Activated naive CD8-positive, alpha-beta T cell treated with anti-CD3 and anti-CD28 coated beads, Interleukin-2, amount 50 U/mL, for 24 hours (primary cell): ENCODE measurements around the gene ULBP3.
A peak's percentile ranks its signal among the peaks of the same experiment; 100 is the strongest.
"Not testable (repeated sequence)": the region's sequence is repeated elsewhere in the genome, so short reads cannot be mapped to it uniquely, and the experiment has no call there.

Experiments used
- ATAC-seq: fragments of 150-1000 bp; cut with Tn5 transposase; one replicate; pipeline ENCODE4 v1.10.0; 2021
- DNase-seq: peaks from one replicate; pipeline ENCODE4 v3.0.0; 2021
- H3K27ac Mint-ChIP-seq: one replicate; pipeline ENCODE4 v1.8.0; 2021; ENCODE audit warnings: mild to moderate bottlenecking, mixed read lengths
- H3K27me3 Mint-ChIP-seq: one replicate; pipeline ENCODE4 v1.8.0; 2021; ENCODE audit warnings: mixed read lengths
- H3K36me3 Mint-ChIP-seq: one replicate; pipeline ENCODE4 v1.8.0; 2021; ENCODE audit warnings: low read depth, mixed read lengths
- H3K4me1 Mint-ChIP-seq: one replicate; pipeline ENCODE4 v1.8.0; 2021; ENCODE audit warnings: mixed read lengths
- H3K4me3 Mint-ChIP-seq: one replicate; pipeline ENCODE4 v1.8.0; 2021; ENCODE audit warnings: mild to moderate bottlenecking, moderate library complexity, mixed read lengths
- H3K9me3 Mint-ChIP-seq: one replicate; pipeline ENCODE4 v1.8.0; 2021; ENCODE audit warnings: mixed read lengths

Gene ULBP3

DNA sequence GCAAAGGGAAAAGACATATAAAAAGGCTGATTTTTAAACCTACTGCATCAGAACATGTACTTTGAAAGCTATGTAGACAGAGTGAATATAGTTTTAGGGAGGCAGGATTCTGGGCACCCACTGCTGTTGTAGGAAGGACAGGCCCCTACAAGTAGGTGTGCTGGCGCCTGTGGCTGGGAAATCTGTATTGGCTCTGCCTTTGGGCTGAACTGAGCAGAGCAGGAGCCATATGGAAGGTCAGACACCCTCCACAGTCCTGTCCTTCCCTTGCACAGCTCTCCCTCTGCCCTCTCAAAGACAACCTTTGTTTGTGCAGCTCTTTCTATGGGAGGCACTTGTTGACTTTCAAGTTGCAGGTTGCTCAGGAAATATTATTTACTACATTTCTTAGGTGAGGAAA lies 18.4 kb upstream of the ULBP3 start:
- DNase-seq: no peak
- no peak overlapping the region for H3K4me3 Mint-ChIP-seq
- H3K4me1 Mint-ChIP-seq: no peaks in the 10 kb centered on the region
- no peaks in the 10 kb centered on the region for H3K36me3 Mint-ChIP-seq
- no peak for ATAC-seq
- H3K9me3 Mint-ChIP-seq: no peaks in the 10 kb centered on the region
- H3K27me3 Mint-ChIP-seq: peaks cover 21% of the 10 kb centered on the region
- no peak overlapping the region for H3K27ac Mint-ChIP-seq

DNA sequence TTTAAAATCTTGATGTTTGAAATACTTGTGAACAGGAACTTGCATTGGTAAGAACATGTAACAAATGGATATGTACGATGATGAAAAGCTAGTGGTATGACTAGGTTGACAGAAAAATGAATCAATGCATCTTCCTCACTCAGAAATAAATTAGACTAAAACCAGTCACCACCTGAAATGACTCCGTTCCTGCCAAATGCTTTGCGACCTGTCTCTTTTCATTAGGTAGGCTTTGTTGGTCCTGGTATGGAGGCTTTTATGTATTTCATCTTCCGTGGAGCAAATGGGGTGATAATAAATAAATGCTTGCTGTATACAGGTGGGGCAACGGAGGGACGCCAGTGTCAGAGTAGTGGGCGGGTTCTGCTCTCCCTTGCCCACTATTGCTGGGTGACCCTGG lies 17.1 kb upstream of the ULBP3 start:
- Mint-ChIP-seq H3K4me3 (no peak overlapping the region), H3K36me3 (no peaks in the 10 kb centered on the region), H3K27ac (no peak overlapping the region), H3K9me3 (no peaks in the 10 kb centered on the region), H3K27me3 (peaks cover 21% of the 10 kb centered on the region), H3K4me1 (no peaks in the 10 kb centered on the region)
- ATAC-seq: no peak
- no peak for DNase-seq

DNA sequence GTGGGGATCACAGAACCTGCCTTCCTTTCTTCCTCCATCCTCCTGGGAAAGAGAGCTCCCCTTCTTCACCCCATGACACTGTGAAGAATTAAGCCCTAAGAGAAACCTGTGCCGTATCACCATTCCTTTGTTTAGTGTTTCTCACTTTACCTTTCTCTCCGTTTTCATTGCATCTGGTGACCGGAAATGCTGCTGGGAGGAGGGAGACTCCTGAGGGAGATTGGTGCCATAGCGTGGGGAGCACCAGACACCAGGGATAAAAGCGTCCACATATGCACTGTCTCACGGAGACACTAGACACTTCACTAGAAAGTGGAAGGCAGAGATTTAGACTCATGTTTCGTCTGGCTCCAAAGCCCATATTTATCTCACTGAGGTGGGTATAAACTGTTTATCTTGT lies 15.5 kb upstream of the ULBP3 start:
- H3K9me3 Mint-ChIP-seq: no peaks in the 10 kb centered on the region
- ATAC-seq (no peak), DNase-seq (no peak)
- peaks cover 23% of the 10 kb centered on the region for H3K27me3 Mint-ChIP-seq
- no peaks in the 10 kb centered on the region for H3K36me3 Mint-ChIP-seq
- H3K4me1 Mint-ChIP-seq: peaks cover 6% of the 10 kb centered on the region
- no peak overlapping the region for H3K27ac Mint-ChIP-seq
- no peak overlapping the region for H3K4me3 Mint-ChIP-seq

DNA sequence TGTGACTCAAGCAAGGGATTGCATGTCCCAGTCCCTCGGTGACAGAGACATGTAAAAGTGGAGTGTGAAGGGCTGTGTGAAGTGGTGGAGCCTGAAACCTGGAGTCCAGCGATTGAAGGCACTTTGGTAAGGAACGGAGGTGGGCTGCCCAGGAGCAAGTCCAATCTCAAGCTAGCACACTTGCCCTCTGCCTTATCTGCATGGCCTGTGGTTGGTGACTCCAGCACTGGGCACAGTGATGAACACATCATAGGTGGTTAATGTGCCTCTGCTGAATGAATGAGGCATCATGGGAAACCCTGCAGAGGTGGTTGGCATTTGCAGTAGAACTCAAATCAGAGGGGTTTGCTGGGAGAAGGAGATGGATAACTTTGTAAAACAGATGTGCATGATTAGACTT lies 14.9 kb upstream of the ULBP3 start:
- H3K36me3 Mint-ChIP-seq: no peaks in the 10 kb centered on the region
- H3K4me3 Mint-ChIP-seq: no peak overlapping the region
- no peak overlapping the region for H3K27ac Mint-ChIP-seq
- H3K4me1 Mint-ChIP-seq: peaks cover 8% of the 10 kb centered on the region
- H3K9me3 Mint-ChIP-seq: no peaks in the 10 kb centered on the region
- H3K27me3 Mint-ChIP-seq: peaks cover 23% of the 10 kb centered on the region
- DNase-seq (no peak), ATAC-seq (no peak)

DNA sequence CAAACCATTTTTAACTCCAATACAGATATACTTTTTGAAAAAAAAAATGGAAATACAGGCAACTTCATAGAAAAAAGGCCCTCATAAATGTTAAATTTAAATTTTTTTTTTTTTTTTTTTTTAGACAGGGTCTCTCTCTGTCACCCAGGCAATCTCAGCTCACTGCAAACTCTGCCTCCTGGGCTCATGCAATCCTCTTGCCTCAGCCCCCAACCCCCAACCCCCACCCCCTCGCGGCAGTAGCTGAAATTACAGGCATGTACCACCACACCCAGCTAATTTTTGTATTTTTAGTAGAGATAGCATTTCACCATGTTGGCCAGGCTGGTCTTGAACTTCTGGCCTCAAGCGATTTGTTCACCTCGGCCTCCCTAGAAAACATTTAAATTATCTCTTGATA lies 12.8 kb upstream of the ULBP3 start:
- H3K36me3 Mint-ChIP-seq: no peaks in the 10 kb centered on the region
- no peak for ATAC-seq
- DNase-seq: no peak
- no peak overlapping the region for H3K4me3 Mint-ChIP-seq
- H3K4me1 Mint-ChIP-seq: peaks cover 11% of the 10 kb centered on the region
- H3K27me3 Mint-ChIP-seq: peaks cover 26% of the 10 kb centered on the region
- H3K9me3 Mint-ChIP-seq: no peaks in the 10 kb centered on the region
- H3K27ac Mint-ChIP-seq: no peak overlapping the region

DNA sequence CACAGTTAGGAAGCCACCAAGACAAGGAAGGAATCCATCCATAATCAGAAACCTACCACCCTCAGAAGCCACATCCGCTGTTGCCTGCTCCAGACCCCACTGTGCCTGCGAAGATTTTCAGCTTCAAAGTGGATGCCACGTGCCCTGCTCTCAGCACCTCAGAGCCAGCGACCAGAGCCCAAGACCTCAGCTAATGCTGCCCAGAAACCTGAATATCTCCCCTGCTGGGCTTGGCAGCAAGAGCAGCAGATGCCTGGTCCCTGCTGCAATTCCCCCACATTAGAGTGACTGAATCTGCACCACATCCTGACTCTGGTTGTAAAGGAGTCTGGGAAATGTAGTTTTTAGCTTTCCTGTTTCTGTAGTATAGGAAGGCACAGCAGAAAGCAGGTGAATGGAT lies 10.7 kb upstream of the ULBP3 start:
- DNase-seq (peak; percentile 10), ATAC-seq (peak; percentile 34)
- Mint-ChIP-seq H3K4me3 (no peak overlapping the region), H3K9me3 (no peaks in the 10 kb centered on the region), H3K4me1 (peaks cover 14% of the 10 kb centered on the region), H3K27me3 (peaks cover 31% of the 10 kb centered on the region), H3K36me3 (no peaks in the 10 kb centered on the region), H3K27ac (no peak overlapping the region)

DNA sequence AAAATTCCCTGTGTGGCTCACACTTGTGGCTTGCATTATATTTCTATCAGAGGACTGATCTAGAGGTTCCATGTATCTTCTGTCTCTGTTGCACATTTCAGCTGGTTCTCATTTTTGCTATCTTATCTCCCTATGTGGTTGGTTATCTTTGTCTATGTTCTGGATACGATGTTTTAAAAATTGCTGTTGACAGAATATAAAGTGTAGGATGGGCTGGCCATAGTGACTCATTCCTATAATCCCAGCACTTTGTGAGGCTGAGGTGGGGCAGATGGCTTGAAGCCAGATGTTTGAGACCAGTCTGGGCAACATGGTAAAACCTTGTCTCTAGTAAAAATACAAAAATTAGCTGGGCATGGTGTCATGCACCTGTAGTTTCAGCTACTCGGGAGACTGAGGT lies 9.9 kb upstream of the ULBP3 start:
- H3K4me3 Mint-ChIP-seq: no peak overlapping the region
- DNase-seq (no peak), ATAC-seq (no peak)
- peaks cover 14% of the 10 kb centered on the region for H3K4me1 Mint-ChIP-seq
- no peak overlapping the region for H3K27ac Mint-ChIP-seq
- H3K27me3 Mint-ChIP-seq: peaks cover 30% of the 10 kb centered on the region
- no peaks in the 10 kb centered on the region for H3K9me3 Mint-ChIP-seq
- H3K36me3 Mint-ChIP-seq: no peaks in the 10 kb centered on the region

DNA sequence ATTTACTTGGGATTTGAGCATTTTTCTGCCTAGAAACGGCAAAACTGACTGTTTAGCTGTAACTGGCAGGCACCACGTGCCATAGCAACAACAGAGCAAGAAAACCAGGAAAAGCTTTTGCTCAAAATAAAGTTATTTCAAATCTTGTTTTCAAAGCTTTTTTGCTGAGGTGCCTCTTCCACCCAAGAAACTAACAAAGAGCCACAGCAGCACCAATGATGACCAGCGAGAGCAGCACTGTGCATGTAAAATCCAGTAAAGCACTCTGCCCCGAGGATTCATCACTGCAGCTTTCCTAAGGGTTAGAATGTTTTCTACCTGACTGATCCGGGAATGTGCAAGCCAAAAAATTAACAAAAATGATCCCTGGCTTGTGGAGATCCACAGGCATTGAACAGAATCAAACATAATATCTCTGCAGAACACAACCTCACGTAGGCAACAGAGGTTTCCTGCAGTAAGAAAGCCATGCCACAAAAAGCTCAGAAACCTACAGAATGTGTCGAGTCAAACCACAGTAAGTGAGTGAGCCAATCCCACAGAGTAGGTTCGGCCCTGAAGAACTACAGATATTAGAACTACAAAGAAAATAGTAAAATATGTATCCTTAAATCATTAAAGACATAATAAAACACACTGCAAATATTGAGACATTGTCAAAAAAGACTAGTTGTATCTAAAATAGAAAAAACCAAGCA lies 7.4 kb upstream of the ULBP3 start:
- Mint-ChIP-seq H3K36me3 (no peaks in the 10 kb centered on the region), H3K27ac (no peak overlapping the region), H3K4me3 (no peak overlapping the region), H3K4me1 (peaks cover 14% of the 10 kb centered on the region), H3K9me3 (no peaks in the 10 kb centered on the region), H3K27me3 (peaks cover 32% of the 10 kb centered on the region)
- ATAC-seq (no peak), DNase-seq (no peak)

DNA sequence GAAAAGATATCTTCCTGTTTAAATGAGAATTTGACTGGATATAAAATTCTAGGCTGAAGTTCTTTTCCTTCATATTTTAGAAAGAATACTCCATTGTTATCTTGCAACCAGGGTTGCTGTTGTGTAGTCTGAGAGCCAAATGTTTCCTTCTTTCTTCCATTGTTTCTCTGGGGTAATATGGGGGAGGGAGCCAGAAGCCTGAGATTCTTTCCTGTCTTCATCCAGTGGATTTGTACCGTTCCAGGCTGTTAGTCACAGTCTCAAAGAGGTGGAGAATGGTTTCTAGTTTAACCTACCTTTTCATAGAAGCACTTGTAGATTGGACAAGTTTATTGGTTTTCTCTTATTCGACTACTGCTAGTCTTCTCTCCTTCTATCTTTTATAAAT lies 6.1 kb upstream of the ULBP3 start:
- Mint-ChIP-seq H3K4me1 (peaks cover 15% of the 10 kb centered on the region), H3K27me3 (peaks cover 29% of the 10 kb centered on the region), H3K36me3 (no peaks in the 10 kb centered on the region), H3K4me3 (no peak overlapping the region), H3K27ac (no peak overlapping the region), H3K9me3 (no peaks in the 10 kb centered on the region)
- ATAC-seq: no peak
- DNase-seq: no peak

DNA sequence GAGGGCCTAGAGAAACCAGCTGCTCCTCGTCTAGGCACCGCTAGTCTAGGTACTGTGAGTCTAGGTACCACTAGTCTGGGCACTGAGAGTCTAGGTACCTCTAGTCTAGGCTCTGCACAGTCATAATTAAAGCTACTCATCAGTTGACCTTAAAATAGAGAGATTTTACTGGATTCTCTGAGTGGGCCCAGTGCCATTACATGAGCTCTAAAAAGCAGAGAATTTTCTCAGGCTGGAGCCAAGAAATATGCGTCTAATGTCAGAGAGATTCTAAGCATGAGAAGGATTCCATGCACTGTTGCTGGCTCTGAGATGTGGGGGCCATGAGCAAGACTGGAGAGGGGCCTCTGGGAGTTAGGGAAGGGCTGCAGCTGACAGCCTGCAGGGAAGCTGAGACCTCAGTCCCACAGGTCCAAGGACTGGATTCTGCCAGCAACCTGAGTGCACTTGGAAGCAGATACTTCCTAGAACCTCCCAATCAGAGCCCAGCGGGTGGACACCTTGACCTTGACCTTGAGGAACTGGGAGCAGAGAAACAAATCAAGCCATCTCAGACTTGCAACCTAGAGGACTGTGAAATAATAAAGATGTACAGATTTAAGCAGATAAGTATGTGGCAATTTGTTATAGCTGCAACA lies 5.6 kb upstream of the ULBP3 start:
- H3K27me3 Mint-ChIP-seq: peaks cover 29% of the 10 kb centered on the region

DNA sequence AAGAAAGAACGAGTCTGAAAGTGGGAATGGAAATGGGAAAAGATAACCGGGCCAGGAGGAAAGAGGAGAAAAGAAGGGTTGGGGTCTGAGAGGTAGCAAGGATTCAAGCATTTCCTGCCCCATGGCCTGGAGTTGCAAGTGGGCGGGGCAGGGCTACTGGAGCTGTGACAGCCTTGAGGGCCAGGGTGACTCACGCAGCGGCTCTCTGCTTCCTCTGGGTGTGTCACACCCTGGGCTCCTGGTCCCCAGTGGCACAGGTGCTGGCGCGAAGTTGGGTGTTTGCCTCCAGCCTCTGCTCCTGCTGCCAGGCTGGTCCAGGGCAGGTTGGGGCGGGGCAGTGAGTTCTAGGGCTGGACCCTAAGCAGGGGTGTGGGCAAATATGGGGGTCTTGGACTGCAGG lies 3.3 kb upstream of the ULBP3 start:
- Mint-ChIP-seq H3K36me3 (no peaks in the 10 kb centered on the region), H3K9me3 (no peaks in the 10 kb centered on the region), H3K4me3 (no peak overlapping the region), H3K4me1 (peaks cover 16% of the 10 kb centered on the region), H3K27ac (no peak overlapping the region), H3K27me3 (peaks cover 29% of the 10 kb centered on the region)
- ATAC-seq (no peak), DNase-seq (peak; percentile 46)

More for the DNA sequence above, 5.6 kb upstream of the ULBP3 start:
- ATAC-seq: peak; percentile 30
- H3K27ac Mint-ChIP-seq, H3K36me3 Mint-ChIP-seq, H3K4me3 Mint-ChIP-seq, DNase-seq, H3K9me3 Mint-ChIP-seq: not testable (repeated sequence)
- H3K4me1 Mint-ChIP-seq: peaks cover 10% of the 10 kb centered on the region

DNA sequence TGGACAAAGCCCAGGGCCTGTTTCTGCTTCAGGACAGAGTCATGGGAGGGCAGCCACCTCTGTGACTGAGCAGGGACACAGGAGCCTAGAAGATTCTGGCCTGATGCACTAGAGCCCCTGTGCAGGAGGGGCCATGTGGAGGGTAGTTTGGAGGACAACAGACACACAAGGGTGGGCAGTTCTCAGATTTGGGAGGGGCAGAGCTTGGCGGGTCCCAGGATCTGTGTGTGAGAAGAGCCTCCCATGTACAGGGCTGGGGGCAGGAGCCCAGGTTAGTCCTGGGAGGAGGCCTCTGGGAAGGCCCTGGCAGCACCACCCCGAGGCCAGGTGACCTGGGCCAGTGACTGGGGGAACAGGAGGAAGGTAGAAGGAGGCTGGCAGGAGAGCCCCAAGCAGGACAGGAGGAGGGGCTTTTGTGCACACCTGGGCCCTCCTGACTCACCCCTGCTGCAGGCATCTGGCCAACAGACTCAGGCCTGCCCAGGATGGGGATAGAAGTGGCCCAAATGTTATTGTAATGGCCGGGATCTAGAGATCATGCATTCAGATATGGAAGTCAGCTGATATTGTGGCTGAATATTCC lies 1.4 kb upstream of the ULBP3 start:
- Mint-ChIP-seq H3K4me1 (peaks cover 10% of the 10 kb centered on the region), H3K27ac (no peak overlapping the region)

DNA sequence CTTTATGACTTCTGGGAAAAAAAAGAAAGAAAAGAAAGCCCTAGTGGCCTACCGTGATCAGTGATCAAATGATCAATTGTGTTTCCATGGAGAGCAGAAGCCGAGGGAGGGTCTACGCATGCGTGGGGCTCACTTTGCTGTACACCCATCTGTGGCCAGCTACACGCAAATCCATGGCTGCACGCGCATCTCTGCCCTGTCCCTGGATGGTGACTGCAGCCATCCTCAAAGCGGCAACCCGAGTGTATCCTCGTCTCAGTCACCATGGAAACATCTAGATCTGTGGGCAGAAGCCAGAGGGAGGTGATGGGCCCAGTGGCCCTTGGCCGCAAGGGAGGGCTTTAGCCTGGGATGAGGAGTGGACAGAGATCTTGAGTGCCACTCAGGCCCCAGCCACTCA lies 785 bp upstream of the ULBP3 start:
- ATAC-seq: no peak

More for the DNA sequence above, 1.4 kb upstream of the ULBP3 start:
- Mint-ChIP-seq H3K4me3 (no peak overlapping the region), H3K27me3 (peaks cover 25% of the 10 kb centered on the region), H3K36me3 (no peaks in the 10 kb centered on the region), H3K9me3 (no peaks in the 10 kb centered on the region)
- DNase-seq (no peak), ATAC-seq (no peak)

DNA sequence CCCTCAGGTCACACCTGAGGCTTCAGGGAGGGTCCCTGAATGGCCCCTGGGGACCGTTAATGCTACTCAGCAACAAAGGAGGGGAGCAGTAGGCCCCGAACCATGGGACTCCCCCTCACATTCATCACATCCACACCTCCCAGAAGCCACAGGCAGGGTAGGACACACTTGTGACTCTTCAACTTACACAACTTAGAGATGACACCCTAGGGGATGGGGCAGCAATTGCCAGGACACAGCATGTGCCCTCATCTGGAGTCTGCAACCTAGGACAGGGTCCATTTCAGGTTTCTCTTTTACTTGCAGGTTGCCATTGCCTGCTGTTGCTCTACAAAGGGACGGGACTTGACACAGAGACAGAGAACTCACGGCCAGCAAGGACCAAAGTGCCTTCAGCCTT lies 770 bp downstream of the ULBP3 start:
- ATAC-seq: no peak
- Mint-ChIP-seq H3K4me1 (peaks cover 10% of the 10 kb centered on the region), H3K36me3 (no peaks in the 10 kb centered on the region)

More for the DNA sequence above, 785 bp upstream of the ULBP3 start:
- Mint-ChIP-seq H3K4me1 (peaks cover 10% of the 10 kb centered on the region), H3K4me3 (peak overlapping the region; percentile 73), H3K9me3 (no peaks in the 10 kb centered on the region), H3K36me3 (no peaks in the 10 kb centered on the region), H3K27me3 (peaks cover 21% of the 10 kb centered on the region), H3K27ac (no peak overlapping the region)
- DNase-seq: no peak

DNA sequence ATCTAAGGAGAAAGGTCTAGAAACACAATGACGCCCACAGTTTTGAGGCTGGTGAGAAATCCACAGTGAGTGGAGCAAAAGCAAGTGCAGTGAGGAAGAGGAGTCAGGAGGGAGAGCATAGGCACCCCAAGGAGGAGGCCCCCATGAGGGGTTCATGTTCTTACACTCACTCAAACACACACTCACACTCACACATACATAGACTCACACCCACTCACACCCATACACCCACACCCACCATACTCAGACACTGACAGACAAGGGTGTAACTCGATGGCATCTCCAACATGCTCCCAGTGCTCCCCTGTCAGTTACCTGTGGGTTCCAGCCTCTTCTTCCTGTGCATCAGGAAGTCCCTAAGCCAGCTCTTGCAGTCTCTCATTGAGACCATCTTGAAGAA lies 3.8 kb downstream of the ULBP3 start:
- DNase-seq (no peak), ATAC-seq (no peak)
- Mint-ChIP-seq H3K4me1 (peaks cover 12% of the 10 kb centered on the region), H3K27me3 (peaks cover 5% of the 10 kb centered on the region), H3K27ac (no peak overlapping the region), H3K36me3 (no peaks in the 10 kb centered on the region), H3K4me3 (no peak overlapping the region), H3K9me3 (no peaks in the 10 kb centered on the region)

More for the DNA sequence above, 770 bp downstream of the ULBP3 start:
- no peak for DNase-seq
- H3K27ac Mint-ChIP-seq: no peak overlapping the region
- H3K9me3 Mint-ChIP-seq: no peaks in the 10 kb centered on the region
- H3K27me3 Mint-ChIP-seq: peaks cover 13% of the 10 kb centered on the region
- peak overlapping the region; percentile 73 for H3K4me3 Mint-ChIP-seq
